Endothelial cell of umbilical vein (primary cell): ENCODE measurements around the gene MPV17. TPM values are rescaled to one million over a fixed set of nuclear protein-coding genes. Genes with fewer than 3 reads are reported as not detected.

Source experiments
- BruUV-seq: library from RNA; stranded (reverse); fragments of 400-500 nt; replicated peaks from 2 replicates; lab custom pipeline; 2021; lab: Mats Ljungman, UMichigan
- CTCF ChIA-PET: fragments of 300-600, 350-600 bp; sonication (Branson Sonifier 250); formaldehyde crosslinking; loops from one replicate; lab custom pipeline; 2021; ENCODE audit warnings: antibody characterized with exemption, inconsistent platforms; lab: Charles Lee
- POLR2A ChIA-PET: fragments of 300-600, 350-600 bp; sonication (Branson Sonifier 250); formaldehyde crosslinking; loops from one replicate; lab custom pipeline; 2021; ENCODE audit warnings: antibody characterized with exemption, inconsistent platforms; lab: Charles Lee
- DNase-seq: peaks from one replicate; pipeline ENCODE4 v3.0.0-alpha.2; 2011; ENCODE audit warnings: low read depth, low spot score
- FAIRE-seq: peaks from 2 replicates; lab custom pipeline; 2011; peaks lifted over from hg19 to GRCh38; lab: Jason Lieb, UNC
- H2AFZ ChIP-seq: 2 replicates; pipeline ENCODE4 v1.6.0; 2012; ENCODE audit warnings: low read depth, low read length, control low read depth, inconsistent platforms
- H3K27ac ChIP-seq: 2 replicates; pipeline ENCODE4 v1.5.1; 2011; ENCODE audit warnings: low read depth, mild to moderate bottlenecking, control low read depth, low read length, moderate library complexity; ENCODE audit not compliant: insufficient read depth
- H3K27me3 ChIP-seq, 2 experiments: 2 replicates each; pipeline versions ENCODE4 v1.6.0 to v1.6.1; 2011; ENCODE audit warnings: low read length in 2 of 2, mixed read lengths in 1 of 2; ENCODE audit not compliant: control insufficient read depth in 2 of 2, insufficient read depth in 2 of 2
- H3K36me3 ChIP-seq, 2 experiments: 2 replicates in 1 of 2; 3 replicates in 1 of 2; pipeline ENCODE4 v1.5.1; 2011; ENCODE audit warnings: low read length in 2 of 2, mild to moderate bottlenecking in 1 of 2, moderate library complexity in 1 of 2; ENCODE audit not compliant: control insufficient read depth in 2 of 2, insufficient read depth in 2 of 2; ENCODE audit errors: extremely low read depth in 1 of 2
- H3K4me1 ChIP-seq: 3 replicates; pipeline ENCODE4 v1.5.1; 2011; ENCODE audit warnings: mild to moderate bottlenecking, low read length; ENCODE audit not compliant: control insufficient read depth, insufficient read depth; ENCODE audit errors: extremely low read depth
- H3K4me2 ChIP-seq: 2 replicates; pipeline ENCODE4 v1.6.1; 2011; ENCODE audit warnings: low read length, control low read depth, mixed read lengths; ENCODE audit not compliant: insufficient read depth
- H3K4me3 ChIP-seq, 3 experiments: fragments of 200-600 bp in 1 of 3; sonication (generic), shearing (Covaris generic) in 1 of 3; replicated peaks in 1 of 3; 2 replicates each; pipeline ENCODE4 v1.5.1; 2011 to 2016; ENCODE audit warnings: control low read depth in 3 of 3, low read length in 3 of 3, mild to moderate bottlenecking in 2 of 3, inconsistent platforms in 1 of 3, low read depth in 1 of 3, moderate library complexity in 1 of 3; ENCODE audit not compliant: insufficient read depth in 1 of 3
- H3K79me2 ChIP-seq: 2 replicates; pipeline ENCODE4 v1.6.0; 2012; ENCODE audit warnings: low read length, inconsistent platforms; ENCODE audit not compliant: control insufficient read depth, insufficient read depth
- H3K9ac ChIP-seq: replicated peaks from 2 replicates; pipeline ENCODE3; 2011; ENCODE audit warnings: low read length, control low read depth; ENCODE audit not compliant: insufficient read depth; ENCODE audit errors: extremely low read depth
- H3K9me1 ChIP-seq: replicated peaks from 3 replicates; pipeline ENCODE4 v1.6.0; 2011; ENCODE audit warnings: mild to moderate bottlenecking, low read length; ENCODE audit not compliant: control insufficient read depth, insufficient read depth; ENCODE audit errors: extremely low read depth
- H3K9me3 ChIP-seq: replicated peaks from 2 replicates; pipeline ENCODE4 v1.5.1; 2012; ENCODE audit warnings: low read length, inconsistent platforms; ENCODE audit not compliant: control insufficient read depth, insufficient read depth
- H4K20me1 ChIP-seq: replicated peaks from 2 replicates; pipeline ENCODE3; 2011; ENCODE audit warnings: mild to moderate bottlenecking, low read length; ENCODE audit not compliant: control insufficient read depth, insufficient read depth; ENCODE audit errors: extremely low read depth
- EZH2 ChIP-seq: IDR thresholded peaks from 2 replicates; pipeline ENCODE4 v1.6.1; 2012; ENCODE audit warnings: borderline replicate concordance, low read depth, mild to moderate bottlenecking, moderate library complexity, low read length, inconsistent platforms; ENCODE audit not compliant: severe bottlenecking
- FOS ChIP-seq: IDR thresholded peaks from 2 replicates; pipeline ENCODE4 v1.6.1; 2011; ENCODE audit warnings: mild to moderate bottlenecking, low read length, moderate library complexity, borderline replicate concordance; ENCODE audit not compliant: insufficient read depth
- GATA2 ChIP-seq: IDR thresholded peaks from 2 replicates; pipeline ENCODE4 v1.7.0; 2011; ENCODE audit warnings: low read depth, mild to moderate bottlenecking, moderate library complexity, mixed read lengths, low read length; ENCODE audit not compliant: insufficient read length, insufficient read depth
- JUN ChIP-seq: IDR thresholded peaks from 2 replicates; pipeline ENCODE4 v1.6.1; 2011; ENCODE audit warnings: borderline replicate concordance, low read depth; ENCODE audit not compliant: insufficient read length, insufficient read depth
- MAX ChIP-seq: IDR thresholded peaks from 2 replicates; pipeline ENCODE4 v1.6.1; 2011; ENCODE audit not compliant: insufficient read depth, insufficient read length
- MYC ChIP-seq: IDR thresholded peaks from one replicate; pipeline ENCODE4 v1.6.1; 2011; ENCODE audit warnings: mild to moderate bottlenecking, low read depth, low read length
- POLR2A ChIP-seq: IDR thresholded peaks from 2 replicates; pipeline ENCODE4 v1.6.1; 2012; ENCODE audit warnings: low read depth, mild to moderate bottlenecking, control low read depth, low read length
- POLR2AphosphoS5 ChIP-seq: IDR thresholded peaks from 2 replicates; pipeline ENCODE4 v1.6.1; 2012; ENCODE audit warnings: low read depth, mild to moderate bottlenecking, control low read depth, low read length, moderate library complexity; ENCODE audit not compliant: insufficient read depth
- dilution Hi-C: fragments of 300-500 bp; cut with MboI; formaldehyde crosslinking; loops from one replicate; pipeline ENCODE4 v1.15.0; 2019; ENCODE audit warnings: low sequenced_read_pairs; ENCODE audit not compliant: extremely low pct_ligation_motif_present
- intact Hi-C: fragments of 100-400 bp; cut with micrococcal nuclease; formaldehyde crosslinking; loops from one replicate; pipeline ENCODE4 v1.10.0; 2022
- polyA plus RNA-seq, 4 experiments: library from polyadenylated mRNA; depleted of rRNA in 3 of 4; stranded (reverse) in 3 of 4; unstranded in 1 of 4; fragments of >200 nt; gene quantifications; 2 replicates each; pipeline versions ENCODE4 v1.2.1 to v1.2.3, GENCODE V29; 2011 to 2012; ENCODE audit warnings: missing spikeins in 1 of 4
- total RNA-seq: library from RNA; stranded (reverse); gene quantifications from 2 replicates; pipeline ENCODE4 v1.2.3, GENCODE V29; 2021
- TF ChIP-seq, protein P1 (sequence below), 2 donors: IDR thresholded peaks; 1 replicate in 1 of 2; 2 replicates in 1 of 2; pipeline ENCODE4 v1.5.1; 2011; ENCODE audit warnings: low read length in 2 of 2, mild to moderate bottlenecking in 2 of 2, moderate library complexity in 2 of 2, control low read depth in 1 of 2, inconsistent platforms in 1 of 2, low read depth in 1 of 2; ENCODE audit not compliant: insufficient read depth in 1 of 2; ENCODE audit errors: extremely low read depth in 1 of 2

Gene MPV17
- total and polyA plus RNA-seq, 2 donors (not counting 3 experiments of a cell fraction or from before 2014, with no cell fraction given), result 74.7 to 267 TPM

DNA sequence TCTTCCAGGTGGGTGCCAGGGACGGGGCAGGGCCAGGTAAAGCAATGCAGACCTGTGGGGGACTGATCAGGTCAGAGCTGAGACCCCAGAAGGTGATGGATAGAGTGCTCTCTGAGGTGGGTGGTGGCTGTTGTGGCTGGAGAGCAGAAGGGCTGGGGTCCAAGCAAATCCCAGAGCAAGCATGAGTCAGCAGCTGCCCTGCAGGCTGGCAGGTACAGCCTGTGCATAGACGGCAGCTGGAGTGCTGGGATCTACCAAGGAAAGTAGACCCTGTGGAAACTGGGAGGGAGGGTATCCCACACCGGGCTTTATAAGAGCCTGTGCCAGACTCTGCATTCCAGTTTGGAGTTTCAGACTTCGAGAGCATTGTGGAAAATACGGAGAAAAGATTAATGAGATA is 40.0 kb downstream of the MPV17 start:
- H3K9ac ChIP-seq, result no peak overlapping the region
- no peaks in the 10 kb centered on the region for H3K79me2 ChIP-seq
- H3K27ac ChIP-seq, result no peak overlapping the region
- no peaks in the 10 kb centered on the region for H3K9me3 ChIP-seq
- no peaks in the 10 kb centered on the region for H3K36me3 ChIP-seq
- POLR2A ChIA-PET, result no interaction called here
- no peaks in the 10 kb centered on the region for H3K27me3 ChIP-seq
- H3K4me2 ChIP-seq, result no peak overlapping the region
- DNase-seq, result peak; percentile 45
- no peak overlapping the region for H2AFZ ChIP-seq
- FAIRE-seq, result no peak
- no peak overlapping the region for H3K4me3 ChIP-seq
- intact Hi-C loops (loop anchor here (10.0 kb wide), 1 partner anchor 318 kb away; no protein-coding TSS in a partner anchor), dilution Hi-C loops (no loop called here)
- BruUV-seq, result no TSS peak
- CTCF ChIA-PET, result interaction anchor here (1.2 to 9.1 kb wide), 8 partner anchors 8 to 198 kb away, joined by 3 to 143 read pairs (median 42); partner anchors contain the start of gene SLC30A3
- TF ChIP-seq GATA2, result no peak
- TF ChIP-seq MYC, result no peak
- TF ChIP-seq, protein P1, sequence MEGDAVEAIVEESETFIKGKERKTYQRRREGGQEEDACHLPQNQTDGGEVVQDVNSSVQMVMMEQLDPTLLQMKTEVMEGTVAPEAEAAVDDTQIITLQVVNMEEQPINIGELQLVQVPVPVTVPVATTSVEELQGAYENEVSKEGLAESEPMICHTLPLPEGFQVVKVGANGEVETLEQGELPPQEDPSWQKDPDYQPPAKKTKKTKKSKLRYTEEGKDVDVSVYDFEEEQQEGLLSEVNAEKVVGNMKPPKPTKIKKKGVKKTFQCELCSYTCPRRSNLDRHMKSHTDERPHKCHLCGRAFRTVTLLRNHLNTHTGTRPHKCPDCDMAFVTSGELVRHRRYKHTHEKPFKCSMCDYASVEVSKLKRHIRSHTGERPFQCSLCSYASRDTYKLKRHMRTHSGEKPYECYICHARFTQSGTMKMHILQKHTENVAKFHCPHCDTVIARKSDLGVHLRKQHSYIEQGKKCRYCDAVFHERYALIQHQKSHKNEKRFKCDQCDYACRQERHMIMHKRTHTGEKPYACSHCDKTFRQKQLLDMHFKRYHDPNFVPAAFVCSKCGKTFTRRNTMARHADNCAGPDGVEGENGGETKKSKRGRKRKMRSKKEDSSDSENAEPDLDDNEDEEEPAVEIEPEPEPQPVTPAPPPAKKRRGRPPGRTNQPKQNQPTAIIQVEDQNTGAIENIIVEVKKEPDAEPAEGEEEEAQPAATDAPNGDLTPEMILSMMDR (IDR thresholded peaks at IDR 0.05; ENCODE audit: extremely low read depth in 1 of 2, insufficient read depth in 1 of 2, low read depth in 1 of 2, low read length in 2 of 2), result no peak
- TF ChIP-seq MAX, result no peak
- TF ChIP-seq POLR2AphosphoS5, result no peak
- no peak for TF ChIP-seq POLR2A
- TF ChIP-seq EZH2, result no peak
- TF ChIP-seq FOS, result no peak
- TF ChIP-seq JUN, result no peak
- H3K9me1 ChIP-seq, result no peaks in the 10 kb centered on the region
- H3K4me1 ChIP-seq, result peaks cover 12% of the 10 kb centered on the region
- H4K20me1 ChIP-seq, result no peaks in the 10 kb centered on the region
